ENCODE measurements around the gene OR2D2. TPM values are rescaled to one million over a fixed set of nuclear protein-coding genes. Genes with fewer than 3 reads are reported as not detected.
"Not testable (repeated sequence)": the region's sequence is repeated elsewhere in the genome, so short reads cannot be mapped to it uniquely, and the experiment has no call there.

Gene OR2D2
- total and polyA plus RNA-seq, 8 donors = 0.19 to 0.28 (median 0.20) TPM; not detected in 4

- Histone ChIP-seq H3K9me3 (no peaks in the 10 kb centered on the region), H3K36me3 (no peaks in the 10 kb centered on the region), H3K4me1 (no peaks in the 10 kb centered on the region), H3K27ac (no peak overlapping the region), H3K4me3 (no peak overlapping the region), H3K27me3 (no peaks in the 10 kb centered on the region)
- FAIRE-seq = no peak
- intact Hi-C loops (cut with DNase I) = no loop called here
- no peak for ATAC-seq
- TF ChIP-seq, protein P1, sequence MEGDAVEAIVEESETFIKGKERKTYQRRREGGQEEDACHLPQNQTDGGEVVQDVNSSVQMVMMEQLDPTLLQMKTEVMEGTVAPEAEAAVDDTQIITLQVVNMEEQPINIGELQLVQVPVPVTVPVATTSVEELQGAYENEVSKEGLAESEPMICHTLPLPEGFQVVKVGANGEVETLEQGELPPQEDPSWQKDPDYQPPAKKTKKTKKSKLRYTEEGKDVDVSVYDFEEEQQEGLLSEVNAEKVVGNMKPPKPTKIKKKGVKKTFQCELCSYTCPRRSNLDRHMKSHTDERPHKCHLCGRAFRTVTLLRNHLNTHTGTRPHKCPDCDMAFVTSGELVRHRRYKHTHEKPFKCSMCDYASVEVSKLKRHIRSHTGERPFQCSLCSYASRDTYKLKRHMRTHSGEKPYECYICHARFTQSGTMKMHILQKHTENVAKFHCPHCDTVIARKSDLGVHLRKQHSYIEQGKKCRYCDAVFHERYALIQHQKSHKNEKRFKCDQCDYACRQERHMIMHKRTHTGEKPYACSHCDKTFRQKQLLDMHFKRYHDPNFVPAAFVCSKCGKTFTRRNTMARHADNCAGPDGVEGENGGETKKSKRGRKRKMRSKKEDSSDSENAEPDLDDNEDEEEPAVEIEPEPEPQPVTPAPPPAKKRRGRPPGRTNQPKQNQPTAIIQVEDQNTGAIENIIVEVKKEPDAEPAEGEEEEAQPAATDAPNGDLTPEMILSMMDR (IDR thresholded peaks at IDR 0.05) = no peak
- 35 to 61% methylated on average over 1 of the region's 1 CpG for WGBS, 2 donors
- no peak for DNase-seq
Measured at GRCh38 chr11:6855971-6856541, 36.2 kb downstream of the OR2D2 start.

DNA sequence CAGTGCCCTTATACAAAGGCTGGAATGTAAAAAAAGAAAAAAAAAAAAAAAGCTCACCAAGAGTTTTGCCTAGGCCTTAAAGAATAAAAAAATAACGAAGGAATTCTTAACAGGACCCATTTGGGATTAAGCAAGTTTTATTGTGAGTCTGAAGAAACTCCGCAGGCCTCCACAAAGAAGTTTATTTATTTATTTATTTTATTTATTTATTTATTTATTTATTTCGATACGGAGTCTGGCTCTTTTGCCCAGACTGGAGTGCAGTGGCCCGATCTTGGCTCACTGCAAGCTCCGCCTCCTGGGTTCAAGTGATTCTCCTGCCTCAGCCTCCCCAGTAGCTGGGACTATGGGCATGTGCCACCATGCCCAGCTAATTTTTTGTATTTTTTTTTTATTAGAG, 37.5 kb downstream of the OR2D2 start:
- H3K27ac ChIP-seq; H3K4me3 ChIP-seq; ATAC-seq; intact Hi-C loops (cut with DNase I); FAIRE-seq; H3K27me3 ChIP-seq; H3K4me1 ChIP-seq; DNase-seq; H3K36me3 ChIP-seq; H3K9me3 ChIP-seq: not testable (repeated sequence)
- WGBS, 2 donors = 92 to 95% methylated on average over 6 of the region's 6 CpGs

- intact Hi-C loops (cut with DNase I) = no loop called here
- 71 to 81% methylated on average over 2 of the region's 2 CpGs for WGBS, 2 donors
- no peaks in the 10 kb centered on the region for H3K27me3 ChIP-seq
- no peak overlapping the region for H3K4me3 ChIP-seq
- no peaks in the 10 kb centered on the region for H3K36me3 ChIP-seq
- DNase-seq = no peak
- no peaks in the 10 kb centered on the region for H3K9me3 ChIP-seq
- TF ChIP-seq, protein P1 (IDR thresholded peaks at IDR 0.05) = no peak
- FAIRE-seq = no peak
- no peaks in the 10 kb centered on the region for H3K4me1 ChIP-seq
- no peak for ATAC-seq
- no peak overlapping the region for H3K27ac ChIP-seq
Measured at GRCh38 chr11:6850526-6850925, 41.8 kb downstream of the OR2D2 start.

DNA sequence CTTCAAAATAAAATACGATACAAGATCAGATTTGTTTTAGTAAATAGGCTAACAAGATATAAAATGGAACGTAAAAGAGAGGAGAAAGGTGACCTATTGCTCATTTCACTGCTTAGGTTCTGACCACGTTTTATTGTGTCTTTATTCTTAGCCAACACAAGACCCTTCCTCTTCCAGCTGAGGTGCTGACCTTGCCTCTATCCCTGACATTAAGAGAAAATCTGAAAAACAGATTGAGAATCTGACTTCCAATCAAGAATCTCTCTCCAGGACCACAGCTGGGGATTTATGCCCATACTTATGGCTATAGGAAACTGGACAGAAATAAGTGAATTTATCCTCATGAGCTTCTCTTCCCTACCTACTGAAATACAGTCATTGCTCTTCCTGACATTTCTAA, 46.9 kb downstream of the OR2D2 start, which contains the start of gene OR10A5:
Gene OR10A5 (plus strand): TSS at position 301 of the 400 bp plus-strand sequence. CDS start 0 bp downstream, at position 301.
- FAIRE-seq (no peak), ATAC-seq (no peak), DNase-seq (no peak)
- Histone ChIP-seq H3K27ac (no peak within 1 kb of the TSS), H3K9me3 (no peaks in the 10 kb centered on the region), H3K36me3 (no peaks in the 10 kb centered on the region), H3K27me3 (no peaks in the 10 kb centered on the region), H3K4me3 (no peak within 1 kb of the TSS), H3K4me1 (no peaks in the 10 kb centered on the region)
- TF ChIP-seq, protein P1 (IDR thresholded peaks at IDR 0.05) = no peak
- intact Hi-C loops (cut with DNase I) = no loop called here
- 40 to 45% methylated on average over 3 of the region's 3 CpGs for WGBS, 2 donors

GRCh38 chr11:6844356-6844755, 47.9 kb downstream of the OR2D2 start:
- WGBS, 2 donors = 82% methylated on average over 5 of the region's 5 CpGs
- Histone ChIP-seq H3K27ac (no peak overlapping the region), H3K27me3 (no peaks in the 10 kb centered on the region), H3K36me3 (no peaks in the 10 kb centered on the region), H3K4me3 (no peak overlapping the region), H3K9me3 (no peaks in the 10 kb centered on the region), H3K4me1 (no peaks in the 10 kb centered on the region)
- no peak for ATAC-seq
- DNase-seq = no peak
- FAIRE-seq = no peak
- intact Hi-C loops (cut with DNase I) = no loop called here
- TF ChIP-seq, protein P1 (IDR thresholded peaks at IDR 0.05) = no peak

Measured in pancreas (tissue), 10 donors.